Activated naive CD8-positive, alpha-beta T cell treated with anti-CD3 and anti-CD28 coated beads, Interleukin-2, amount 50 U/mL, for 24 hours (primary cell): ENCODE measurements around the gene KRT74.

ENCODE experiments used
- ATAC-seq: fragments of 150-1000 bp; cut with Tn5 transposase; one replicate; pipeline ENCODE4 v1.10.0; 2021
- DNase-seq: peaks from one replicate; pipeline ENCODE4 v3.0.0; 2021
- H3K27ac Mint-ChIP-seq: one replicate; pipeline ENCODE4 v1.8.0; 2021; ENCODE audit warnings: mild to moderate bottlenecking, mixed read lengths
- H3K27me3 Mint-ChIP-seq: one replicate; pipeline ENCODE4 v1.8.0; 2021; ENCODE audit warnings: mixed read lengths
- H3K36me3 Mint-ChIP-seq: one replicate; pipeline ENCODE4 v1.8.0; 2021; ENCODE audit warnings: low read depth, mixed read lengths
- H3K4me1 Mint-ChIP-seq: one replicate; pipeline ENCODE4 v1.8.0; 2021; ENCODE audit warnings: mixed read lengths
- H3K4me3 Mint-ChIP-seq: one replicate; pipeline ENCODE4 v1.8.0; 2021; ENCODE audit warnings: mild to moderate bottlenecking, moderate library complexity, mixed read lengths
- H3K9me3 Mint-ChIP-seq: one replicate; pipeline ENCODE4 v1.8.0; 2021; ENCODE audit warnings: mixed read lengths

The KRT74 gene

GRCh38 chr12:52518574-52519386, 54.9 kb downstream of the KRT74 start:
- no peaks in the 10 kb centered on the region for H3K9me3 Mint-ChIP-seq
- H3K27me3 Mint-ChIP-seq, result no peaks in the 10 kb centered on the region
- no peaks in the 10 kb centered on the region for H3K4me1 Mint-ChIP-seq
- no peak for DNase-seq
- no peak overlapping the region for H3K27ac Mint-ChIP-seq
- ATAC-seq, result no peak
- H3K36me3 Mint-ChIP-seq, result no peaks in the 10 kb centered on the region
- H3K4me3 Mint-ChIP-seq, result no peak overlapping the region

- Mint-ChIP-seq H3K27ac (no peak overlapping the region), H3K9me3 (no peaks in the 10 kb centered on the region), H3K4me1 (no peaks in the 10 kb centered on the region), H3K4me3 (no peak overlapping the region), H3K27me3 (peaks cover 3% of the 10 kb centered on the region), H3K36me3 (no peaks in the 10 kb centered on the region)
- DNase-seq, result no peak
- no peak for ATAC-seq
Observed at GRCh38 chr12:52517888-52518287, 55.8 kb downstream of the KRT74 start.

GRCh38 chr12:52517005-52517835, 56.4 kb downstream of the KRT74 start:
- DNase-seq (no peak), ATAC-seq (no peak)
- H3K36me3 Mint-ChIP-seq, result no peaks in the 10 kb centered on the region
- no peak overlapping the region for H3K27ac Mint-ChIP-seq
- H3K9me3 Mint-ChIP-seq, result no peaks in the 10 kb centered on the region
- H3K4me1 Mint-ChIP-seq, result no peaks in the 10 kb centered on the region
- peaks cover 7% of the 10 kb centered on the region for H3K27me3 Mint-ChIP-seq
- no peak overlapping the region for H3K4me3 Mint-ChIP-seq

GRCh38 chr12:52515927-52516831, 57.5 kb downstream of the KRT74 start:
- Mint-ChIP-seq H3K27me3 (peaks cover 9% of the 10 kb centered on the region), H3K27ac (no peak overlapping the region), H3K36me3 (no peaks in the 10 kb centered on the region), H3K4me3 (no peak overlapping the region), H3K9me3 (no peaks in the 10 kb centered on the region), H3K4me1 (no peaks in the 10 kb centered on the region)
- no peak for ATAC-seq
- no peak for DNase-seq
